Mesenchymal stem cell (in vitro differentiated cells and primary cell): ENCODE measurements around the gene HEG1.

Experiments used
- DNase-seq: peaks from one replicate; pipeline ENCODE4 v3.0.0-alpha.2; 2013
- H2AFZ ChIP-seq: one replicate; pipeline ENCODE4 v1.6.1; 2013; ENCODE audit warnings: low read depth, mild to moderate bottlenecking, control low read depth, inconsistent platforms, low read length, moderate library complexity
- H2AK5ac ChIP-seq: 2 replicates; pipeline ENCODE4 v1.6.1; 2013; ENCODE audit warnings: low read length, moderate library complexity, mild to moderate bottlenecking, inconsistent platforms; ENCODE audit not compliant: severe bottlenecking
- H2BK120ac ChIP-seq: one replicate; pipeline ENCODE4 v1.6.1; 2013; ENCODE audit warnings: low read depth, mild to moderate bottlenecking, inconsistent platforms, low read length, moderate library complexity
- H2BK12ac ChIP-seq, 2 experiments: one replicate each; pipeline ENCODE4 v1.6.1; 2013; ENCODE audit warnings: inconsistent platforms in 2 of 2, low read length in 2 of 2, mild to moderate bottlenecking in 2 of 2, moderate library complexity in 2 of 2, control low read depth in 1 of 2
- H2BK15ac ChIP-seq: one replicate; pipeline ENCODE4 v1.6.1; 2013; ENCODE audit warnings: mild to moderate bottlenecking, low read depth, inconsistent platforms; ENCODE audit not compliant: poor library complexity, severe bottlenecking
- H2BK5ac ChIP-seq: 2 replicates; pipeline ENCODE4 v1.6.1; 2013; ENCODE audit warnings: low read depth, mild to moderate bottlenecking, low read length, control low read depth, inconsistent platforms; ENCODE audit not compliant: poor library complexity, severe bottlenecking
- H3K14ac ChIP-seq, 2 experiments: one replicate each; pipeline ENCODE4 v1.6.1; 2013; ENCODE audit warnings: inconsistent platforms in 2 of 2, low read length in 2 of 2, control low read depth in 1 of 2, mild to moderate bottlenecking in 1 of 2, moderate library complexity in 1 of 2
- H3K18ac ChIP-seq, 2 experiments: one replicate each; pipeline ENCODE4 v1.6.1; 2013; ENCODE audit warnings: inconsistent platforms in 2 of 2, low read length in 2 of 2, control low read depth in 1 of 2, low read depth in 1 of 2, mild to moderate bottlenecking in 1 of 2
- H3K23ac ChIP-seq, 2 experiments: one replicate each; pipeline ENCODE4 v1.6.1; 2013; ENCODE audit warnings: inconsistent platforms in 2 of 2, low read length in 2 of 2, mild to moderate bottlenecking in 2 of 2, moderate library complexity in 2 of 2, control low read depth in 1 of 2
- H3K27ac ChIP-seq: 2 replicates; pipeline ENCODE4 v1.5.1; 2013; ENCODE audit warnings: mild to moderate bottlenecking, moderate library complexity, low read length, control low read depth, inconsistent platforms; ENCODE audit not compliant: poor library complexity, severe bottlenecking
- H3K27me3 ChIP-seq, 2 experiments: 2 replicates each; pipeline versions ENCODE4 v1.6.1 to v1.7.0; 2013; ENCODE audit warnings: low read length in 2 of 2, mild to moderate bottlenecking in 2 of 2, moderate library complexity in 2 of 2, control low read depth in 1 of 2, inconsistent platforms in 1 of 2; ENCODE audit not compliant: control insufficient read depth in 1 of 2, insufficient read depth in 1 of 2
- H3K36me3 ChIP-seq, 2 experiments: 2 replicates each; pipeline versions ENCODE4 v1.6.1 to v1.7.0; 2013; ENCODE audit warnings: low read length in 2 of 2, control low read depth in 1 of 2, inconsistent platforms in 1 of 2, low read depth in 1 of 2, mild to moderate bottlenecking in 1 of 2; ENCODE audit not compliant: insufficient read depth in 2 of 2, control insufficient read depth in 1 of 2
- H3K4ac ChIP-seq, 2 experiments: one replicate each; pipeline ENCODE4 v1.6.1; 2013; ENCODE audit warnings: inconsistent platforms in 2 of 2, low read length in 2 of 2, mild to moderate bottlenecking in 2 of 2, moderate library complexity in 2 of 2, control low read depth in 1 of 2, low read depth in 1 of 2
- H3K4me1 ChIP-seq: 2 replicates; pipeline ENCODE4 v1.6.1; 2013; ENCODE audit warnings: low read depth, low read length, control low read depth; ENCODE audit not compliant: control insufficient read depth, insufficient read depth
- H3K4me2 ChIP-seq: 2 replicates; pipeline ENCODE4 v1.6.1; 2013; ENCODE audit warnings: low read length, mild to moderate bottlenecking, inconsistent platforms; ENCODE audit not compliant: poor library complexity, severe bottlenecking
- H3K4me3 ChIP-seq, 2 experiments: 2 replicates each; pipeline versions ENCODE4 v1.5.1 to v1.7.0; 2013; ENCODE audit warnings: low read length in 2 of 2, mild to moderate bottlenecking in 2 of 2, control low read depth in 1 of 2, low read depth in 1 of 2; ENCODE audit not compliant: insufficient read depth in 1 of 2
- H3K79me1 ChIP-seq: replicated peaks from 2 replicates; pipeline ENCODE4 v1.6.1; 2013; ENCODE audit warnings: mild to moderate bottlenecking, control low read depth, low read length, inconsistent platforms; ENCODE audit not compliant: poor library complexity, severe bottlenecking
- H3K9ac ChIP-seq: 2 replicates; pipeline ENCODE4 v1.7.0; 2013; ENCODE audit warnings: mild to moderate bottlenecking, low read length, moderate library complexity
- H3K9me3 ChIP-seq: 2 replicates; pipeline ENCODE4 v1.7.0; 2013; ENCODE audit warnings: mild to moderate bottlenecking, low read length; ENCODE audit not compliant: control insufficient read depth
- H4K8ac ChIP-seq: one replicate; pipeline ENCODE4 v1.6.1; 2013; ENCODE audit warnings: inconsistent platforms, mild to moderate bottlenecking, low read length, moderate library complexity
- H4K91ac ChIP-seq: one replicate; pipeline ENCODE4 v1.6.1; 2013; ENCODE audit warnings: mild to moderate bottlenecking, low read length, inconsistent platforms
- WGBS: methylation state at CpG from one replicate; pipeline ENCODE4 v1.1.7; 2013; ENCODE audit warnings: mixed read lengths; 5-methylcytosine and 5-hydroxymethylcytosine counted together

Gene HEG1

DNA sequence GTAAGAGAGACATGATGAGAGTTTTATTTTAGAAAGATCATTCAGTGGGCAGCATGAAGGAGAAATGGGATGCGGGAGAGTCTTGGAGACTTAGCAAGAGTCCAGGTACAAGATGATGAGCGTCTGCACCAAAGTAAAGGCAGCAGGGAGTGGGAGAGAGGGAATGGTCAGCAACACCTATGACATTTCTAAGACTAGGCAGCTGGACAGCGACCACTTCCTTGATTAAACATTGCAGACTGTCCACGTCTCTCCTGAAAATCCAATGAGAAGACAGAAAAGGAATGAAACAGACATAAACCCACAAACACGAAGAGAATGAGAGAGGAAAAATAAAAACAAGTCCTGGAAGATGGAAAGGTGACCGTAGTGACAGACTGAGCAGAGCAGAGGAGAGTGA, 46.7 kb upstream of the HEG1 start:
- DNase-seq = no peak
- H4K8ac ChIP-seq = no peak overlapping the region
- H3K9me3 ChIP-seq = no peaks in the 10 kb centered on the region
- no peak overlapping the region for H3K18ac ChIP-seq
- peaks cover 1% of the 10 kb centered on the region for H3K79me1 ChIP-seq
- H3K27me3 ChIP-seq = no peaks in the 10 kb centered on the region
- no peak overlapping the region for H3K4ac ChIP-seq
- H3K36me3 ChIP-seq = no peaks in the 10 kb centered on the region
- no peak overlapping the region for H2AK5ac ChIP-seq
- no peak overlapping the region for H2BK15ac ChIP-seq
- H4K91ac ChIP-seq = no peak overlapping the region
- H3K4me2 ChIP-seq = no peak overlapping the region
- H2BK120ac ChIP-seq = no peak overlapping the region
- no peak overlapping the region for H3K23ac ChIP-seq
- no peak overlapping the region for H2BK12ac ChIP-seq
- H2BK5ac ChIP-seq = no peak overlapping the region
- WGBS = 95% methylated on average over 4 of the region's 6 CpGs
- no peak overlapping the region for H3K14ac ChIP-seq
- no peak overlapping the region for H3K27ac ChIP-seq
- H3K9ac ChIP-seq = no peak overlapping the region
- no peak overlapping the region for H2AFZ ChIP-seq
- peaks cover 6% of the 10 kb centered on the region for H3K4me1 ChIP-seq
- H3K4me3 ChIP-seq = no peak overlapping the region

DNA sequence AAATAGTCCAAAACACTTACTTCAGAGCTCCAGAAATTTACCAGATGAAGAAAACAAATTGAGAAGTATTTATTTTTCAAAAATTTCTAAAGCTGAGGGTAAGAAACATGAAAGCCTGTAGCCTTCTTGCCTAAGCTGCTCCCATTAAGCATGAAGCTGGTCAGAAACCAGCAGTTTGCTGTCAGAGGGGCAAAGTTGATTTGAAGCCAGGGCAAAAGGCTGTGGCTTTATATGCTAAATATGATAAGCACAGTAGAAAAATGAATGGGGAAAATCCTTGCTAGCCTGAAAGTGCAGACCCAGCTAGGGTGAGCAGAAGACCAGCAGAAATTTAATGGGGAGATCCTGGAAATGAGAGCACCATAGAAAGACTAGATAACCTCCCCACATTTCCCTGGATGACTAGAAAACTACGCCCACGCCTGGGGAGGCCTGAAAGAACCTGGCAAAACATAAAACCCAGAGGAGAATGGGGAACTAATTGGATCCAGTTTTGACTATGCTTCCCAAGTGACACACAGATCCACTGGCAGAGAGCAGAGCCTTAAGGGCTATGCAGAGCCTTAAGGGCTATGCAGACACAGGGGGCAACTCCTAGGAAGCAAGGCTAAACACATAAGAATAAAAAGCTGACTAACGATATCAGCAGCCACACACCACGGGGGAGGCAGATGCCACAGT, 43.0 kb upstream of the HEG1 start:
- Histone ChIP-seq H3K79me1 (peaks cover 1% of the 10 kb centered on the region), H3K36me3 (peaks cover 0 to 2% of the 10 kb centered on the region in 2 experiments), H2AK5ac (no peak overlapping the region), H3K4me3 (no peak overlapping the region), H4K91ac (no peak overlapping the region), H3K27ac (no peak overlapping the region), H2BK15ac (no peak overlapping the region), H2BK120ac (peak overlapping the region; percentile 61), H3K9ac (peak overlapping the region; percentile 2), H2BK5ac (no peak overlapping the region), H3K4me1 (no peaks in the 10 kb centered on the region), H2BK12ac (no peak overlapping the region), H3K14ac (no peak overlapping the region), H3K9me3 (no peaks in the 10 kb centered on the region), H4K8ac (peak overlapping the region; percentile 42), H3K18ac (peak overlapping the region in 1 of 2 experiments; percentile 43), H2AFZ (no peak overlapping the region), H3K23ac (no peak overlapping the region), H3K4me2 (no peak overlapping the region), H3K4ac (no peak overlapping the region), H3K27me3 (no peaks in the 10 kb centered on the region)
- WGBS = 88% methylated on average over 2 of the region's 4 CpGs
- no peak for DNase-seq

DNA sequence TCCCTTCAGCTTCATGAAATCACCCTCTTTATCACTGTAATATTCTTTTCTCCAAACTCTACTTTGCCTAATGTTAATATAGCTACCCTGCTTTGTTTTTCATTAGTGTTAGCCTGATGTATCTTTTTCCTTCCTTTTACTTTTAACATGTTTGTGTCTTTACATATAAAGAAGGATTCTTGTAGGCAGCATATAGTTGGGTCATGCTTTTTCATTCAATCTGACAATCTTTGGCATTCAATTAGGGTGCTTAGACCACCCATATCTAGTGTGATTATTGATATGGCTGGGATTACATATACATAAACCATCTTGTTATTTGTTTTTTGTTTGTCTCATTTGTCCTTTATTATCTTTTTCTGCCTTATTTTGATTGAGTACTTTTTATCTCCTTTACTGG, 34.9 kb upstream of the HEG1 start:
- Histone ChIP-seq H3K4ac (no peak overlapping the region), H3K36me3 (peaks cover 8 to 10% of the 10 kb centered on the region in 2 experiments), H3K4me3 (no peak overlapping the region), H3K27me3 (no peaks in the 10 kb centered on the region), H3K27ac (no peak overlapping the region), H3K4me1 (no peaks in the 10 kb centered on the region), H2AK5ac (no peak overlapping the region), H3K18ac (no peak overlapping the region), H3K14ac (no peak overlapping the region), H3K9ac (no peak overlapping the region), H3K4me2 (no peak overlapping the region), H2BK5ac (no peak overlapping the region), H3K9me3 (peaks cover 18% of the 10 kb centered on the region), H2BK15ac (no peak overlapping the region), H4K91ac (no peak overlapping the region), H2BK12ac (no peak overlapping the region), H2AFZ (no peak overlapping the region), H4K8ac (no peak overlapping the region), H3K23ac (no peak overlapping the region), H2BK120ac (no peak overlapping the region), H3K79me1 (no peaks in the 10 kb centered on the region)
- no peak for DNase-seq

DNA sequence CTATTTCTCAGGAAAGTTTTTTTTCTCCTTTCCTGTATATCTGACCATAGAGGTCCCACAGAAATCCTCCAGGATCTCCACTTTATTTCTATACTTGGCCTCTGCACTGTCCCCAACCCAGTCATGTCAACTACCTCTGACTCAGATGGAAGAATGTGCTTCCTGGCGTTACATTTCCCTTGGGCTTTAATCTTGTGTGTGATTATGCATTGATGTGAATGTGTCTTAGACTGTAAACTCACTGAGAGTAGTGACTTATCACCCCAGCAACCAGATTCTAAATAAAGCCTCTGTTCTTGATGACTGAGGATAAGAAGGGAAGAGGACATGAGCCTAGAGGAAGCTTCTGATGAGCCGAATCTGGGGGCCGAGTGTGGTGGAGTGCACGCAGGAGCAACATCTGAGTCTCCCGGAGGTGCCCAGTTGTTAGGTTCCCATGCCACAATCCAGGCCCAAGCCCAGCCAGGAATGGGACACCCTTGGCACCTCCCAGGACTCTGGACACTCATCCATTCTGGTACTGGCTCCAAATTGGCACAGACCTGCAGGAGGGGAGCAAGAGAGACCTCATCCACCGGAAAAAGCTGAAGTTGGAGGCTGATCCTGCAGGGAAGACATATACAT, 32.1 kb upstream of the HEG1 start:
- Histone ChIP-seq H2BK5ac (no peak overlapping the region), H3K79me1 (no peaks in the 10 kb centered on the region), H2BK12ac (peak overlapping the region in 1 of 2 experiments; percentile 79), H3K4ac (no peak overlapping the region), H3K36me3 (peaks cover 8 to 10% of the 10 kb centered on the region in 2 experiments), H3K18ac (peak overlapping the region; percentile 46 to 93), H3K27ac (no peak overlapping the region), H2BK15ac (no peak overlapping the region), H2AK5ac (no peak overlapping the region), H3K4me2 (no peak overlapping the region), H3K4me3 (no peak overlapping the region), H4K91ac (peak overlapping the region; percentile 68), H3K14ac (peak overlapping the region in 1 of 2 experiments; percentile 95), H2BK120ac (peak overlapping the region; percentile 85), H3K4me1 (peaks cover 2% of the 10 kb centered on the region), H2AFZ (no peak overlapping the region), H4K8ac (peak overlapping the region; percentile 88), H3K9me3 (peaks cover 18% of the 10 kb centered on the region), H3K27me3 (no peaks in the 10 kb centered on the region), H3K9ac (peak overlapping the region; percentile 45), H3K23ac (no peak overlapping the region)
- WGBS = 59% methylated on average over 5 of the region's 6 CpGs
- DNase-seq = peak; percentile 92
